HepG2 (cell line): ENCODE results near the gene SMAD2. TPM values are rescaled to one million over a fixed set of nuclear protein-coding genes. Genes with fewer than 3 reads are reported as not detected.

ENCODE experiments used
- FOXK2 ChIP-seq: fragments of 450-650 bp; IDR thresholded peaks from 2 replicates; pipeline ENCODE4 v1.6.1; 2016
- RBFOX2 ChIP-seq: fragments of 200-400 bp; formaldehyde crosslinking; IDR thresholded peaks from 2 replicates; pipeline ENCODE4 v1.6.1; 2017; ENCODE audit warnings: low read depth, mild to moderate bottlenecking, low read length
- ZNF770 ChIP-seq: sonication (generic); formaldehyde crosslinking; IDR thresholded peaks from 2 replicates; pipeline ENCODE4 v1.5.0; 2020; ENCODE audit warnings: mild to moderate bottlenecking, missing genetic modification reagents
- polyA plus RNA-seq, 8 experiments: library from polyadenylated mRNA; depleted of rRNA in 3 of 8; stranded (reverse) in 7 of 8; unstranded in 1 of 8; fragments of >200 nt; fragmentation: Illumina TruSeq in 4 of 8; extraction: Trizol in 4 of 8; gene quantifications; 2 replicates each; pipeline versions ENCODE4 v1.2.1 to v1.2.3, GENCODE V29; 2011 to 2016; ENCODE audit warnings: low read depth in 4 of 8, missing spikeins in 1 of 8, mixed read lengths in 1 of 8; ENCODE audit not compliant: insufficient read depth in 1 of 8
- total RNA-seq, 5 experiments: library from RNA; depleted of rRNA; stranded (reverse); fragments of >200 nt; fragmentation: Illumina TruSeq; extraction: Trizol; gene quantifications; 2 replicates each; pipeline ENCODE4 v1.2.3, GENCODE V29; 2016; ENCODE audit warnings: low read depth in 1 of 5
- TF ChIP-seq, protein P1 (sequence below): sonication (generic); formaldehyde crosslinking; IDR thresholded peaks from 2 replicates; pipeline ENCODE4 v1.9.0; 2021; ENCODE audit warnings: mild to moderate bottlenecking, missing genetic modification reagents
- TF ChIP-seq, protein P2 (sequence below): sonication (generic); formaldehyde crosslinking; IDR thresholded peaks from 2 replicates; pipeline ENCODE4 v1.4.0; 2020; ENCODE audit warnings: missing genetic modification reagents, borderline replicate concordance
- TF ChIP-seq, protein P3 (sequence below), 2 experiments: sonication (generic) in 1 of 2; formaldehyde crosslinking in 1 of 2; IDR thresholded peaks; 2 replicates each; pipeline versions ENCODE4 v1.4.0 to v1.6.1; 2016 to 2020; ENCODE audit warnings: borderline replicate concordance in 1 of 2, low read depth in 1 of 2, mild to moderate bottlenecking in 1 of 2, missing genetic modification reagents in 1 of 2

The SMAD2 gene
- total and polyA plus RNA-seq, 2 of the 13 experiments (the other 11 are each of a cell fraction or from before 2014, with no cell fraction given) = 40.2 to 96.2 TPM

GRCh38 chr18:47930931-47931717, 665 bp upstream of the SMAD2 start (continued):
- TF ChIP-seq, protein P1, sequence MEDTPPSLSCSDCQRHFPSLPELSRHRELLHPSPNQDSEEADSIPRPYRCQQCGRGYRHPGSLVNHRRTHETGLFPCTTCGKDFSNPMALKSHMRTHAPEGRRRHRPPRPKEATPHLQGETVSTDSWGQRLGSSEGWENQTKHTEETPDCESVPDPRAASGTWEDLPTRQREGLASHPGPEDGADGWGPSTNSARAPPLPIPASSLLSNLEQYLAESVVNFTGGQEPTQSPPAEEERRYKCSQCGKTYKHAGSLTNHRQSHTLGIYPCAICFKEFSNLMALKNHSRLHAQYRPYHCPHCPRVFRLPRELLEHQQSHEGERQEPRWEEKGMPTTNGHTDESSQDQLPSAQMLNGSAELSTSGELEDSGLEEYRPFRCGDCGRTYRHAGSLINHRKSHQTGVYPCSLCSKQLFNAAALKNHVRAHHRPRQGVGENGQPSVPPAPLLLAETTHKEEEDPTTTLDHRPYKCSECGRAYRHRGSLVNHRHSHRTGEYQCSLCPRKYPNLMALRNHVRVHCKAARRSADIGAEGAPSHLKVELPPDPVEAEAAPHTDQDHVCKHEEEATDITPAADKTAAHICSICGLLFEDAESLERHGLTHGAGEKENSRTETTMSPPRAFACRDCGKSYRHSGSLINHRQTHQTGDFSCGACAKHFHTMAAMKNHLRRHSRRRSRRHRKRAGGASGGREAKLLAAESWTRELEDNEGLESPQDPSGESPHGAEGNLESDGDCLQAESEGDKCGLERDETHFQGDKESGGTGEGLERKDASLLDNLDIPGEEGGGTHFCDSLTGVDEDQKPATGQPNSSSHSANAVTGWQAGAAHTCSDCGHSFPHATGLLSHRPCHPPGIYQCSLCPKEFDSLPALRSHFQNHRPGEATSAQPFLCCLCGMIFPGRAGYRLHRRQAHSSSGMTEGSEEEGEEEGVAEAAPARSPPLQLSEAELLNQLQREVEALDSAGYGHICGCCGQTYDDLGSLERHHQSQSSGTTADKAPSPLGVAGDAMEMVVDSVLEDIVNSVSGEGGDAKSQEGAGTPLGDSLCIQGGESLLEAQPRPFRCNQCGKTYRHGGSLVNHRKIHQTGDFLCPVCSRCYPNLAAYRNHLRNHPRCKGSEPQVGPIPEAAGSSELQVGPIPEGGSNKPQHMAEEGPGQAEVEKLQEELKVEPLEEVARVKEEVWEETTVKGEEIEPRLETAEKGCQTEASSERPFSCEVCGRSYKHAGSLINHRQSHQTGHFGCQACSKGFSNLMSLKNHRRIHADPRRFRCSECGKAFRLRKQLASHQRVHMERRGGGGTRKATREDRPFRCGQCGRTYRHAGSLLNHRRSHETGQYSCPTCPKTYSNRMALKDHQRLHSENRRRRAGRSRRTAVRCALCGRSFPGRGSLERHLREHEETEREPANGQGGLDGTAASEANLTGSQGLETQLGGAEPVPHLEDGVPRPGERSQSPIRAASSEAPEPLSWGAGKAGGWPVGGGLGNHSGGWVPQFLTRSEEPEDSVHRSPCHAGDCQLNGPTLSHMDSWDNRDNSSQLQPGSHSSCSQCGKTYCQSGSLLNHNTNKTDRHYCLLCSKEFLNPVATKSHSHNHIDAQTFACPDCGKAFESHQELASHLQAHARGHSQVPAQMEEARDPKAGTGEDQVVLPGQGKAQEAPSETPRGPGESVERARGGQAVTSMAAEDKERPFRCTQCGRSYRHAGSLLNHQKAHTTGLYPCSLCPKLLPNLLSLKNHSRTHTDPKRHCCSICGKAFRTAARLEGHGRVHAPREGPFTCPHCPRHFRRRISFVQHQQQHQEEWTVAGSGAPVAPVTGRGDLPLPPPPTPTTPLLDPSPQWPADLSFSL (CRISPR knock-in tag) = no peak
- TF ChIP-seq ZNF770 (CRISPR knock-in tag) = peak; percentile 74
- TF ChIP-seq, protein P2, sequence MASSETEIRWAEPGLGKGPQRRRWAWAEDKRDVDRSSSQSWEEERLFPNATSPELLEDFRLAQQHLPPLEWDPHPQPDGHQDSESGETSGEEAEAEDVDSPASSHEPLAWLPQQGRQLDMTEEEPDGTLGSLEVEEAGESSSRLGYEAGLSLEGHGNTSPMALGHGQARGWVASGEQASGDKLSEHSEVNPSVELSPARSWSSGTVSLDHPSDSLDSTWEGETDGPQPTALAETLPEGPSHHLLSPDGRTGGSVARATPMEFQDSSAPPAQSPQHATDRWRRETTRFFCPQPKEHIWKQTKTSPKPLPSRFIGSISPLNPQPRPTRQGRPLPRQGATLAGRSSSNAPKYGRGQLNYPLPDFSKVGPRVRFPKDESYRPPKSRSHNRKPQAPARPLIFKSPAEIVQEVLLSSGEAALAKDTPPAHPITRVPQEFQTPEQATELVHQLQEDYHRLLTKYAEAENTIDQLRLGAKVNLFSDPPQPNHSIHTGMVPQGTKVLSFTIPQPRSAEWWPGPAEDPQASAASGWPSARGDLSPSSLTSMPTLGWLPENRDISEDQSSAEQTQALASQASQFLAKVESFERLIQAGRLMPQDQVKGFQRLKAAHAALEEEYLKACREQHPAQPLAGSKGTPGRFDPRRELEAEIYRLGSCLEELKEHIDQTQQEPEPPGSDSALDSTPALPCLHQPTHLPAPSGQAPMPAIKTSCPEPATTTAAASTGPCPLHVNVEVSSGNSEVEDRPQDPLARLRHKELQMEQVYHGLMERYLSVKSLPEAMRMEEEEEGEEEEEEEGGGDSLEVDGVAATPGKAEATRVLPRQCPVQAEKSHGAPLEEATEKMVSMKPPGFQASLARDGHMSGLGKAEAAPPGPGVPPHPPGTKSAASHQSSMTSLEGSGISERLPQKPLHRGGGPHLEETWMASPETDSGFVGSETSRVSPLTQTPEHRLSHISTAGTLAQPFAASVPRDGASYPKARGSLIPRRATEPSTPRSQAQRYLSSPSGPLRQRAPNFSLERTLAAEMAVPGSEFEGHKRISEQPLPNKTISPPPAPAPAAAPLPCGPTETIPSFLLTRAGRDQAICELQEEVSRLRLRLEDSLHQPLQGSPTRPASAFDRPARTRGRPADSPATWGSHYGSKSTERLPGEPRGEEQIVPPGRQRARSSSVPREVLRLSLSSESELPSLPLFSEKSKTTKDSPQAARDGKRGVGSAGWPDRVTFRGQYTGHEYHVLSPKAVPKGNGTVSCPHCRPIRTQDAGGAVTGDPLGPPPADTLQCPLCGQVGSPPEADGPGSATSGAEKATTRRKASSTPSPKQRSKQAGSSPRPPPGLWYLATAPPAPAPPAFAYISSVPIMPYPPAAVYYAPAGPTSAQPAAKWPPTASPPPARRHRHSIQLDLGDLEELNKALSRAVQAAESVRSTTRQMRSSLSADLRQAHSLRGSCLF (CRISPR knock-in tag) = peak; percentile 69; the same call in 1 of the 2 replicates
- TF ChIP-seq, protein P3, sequence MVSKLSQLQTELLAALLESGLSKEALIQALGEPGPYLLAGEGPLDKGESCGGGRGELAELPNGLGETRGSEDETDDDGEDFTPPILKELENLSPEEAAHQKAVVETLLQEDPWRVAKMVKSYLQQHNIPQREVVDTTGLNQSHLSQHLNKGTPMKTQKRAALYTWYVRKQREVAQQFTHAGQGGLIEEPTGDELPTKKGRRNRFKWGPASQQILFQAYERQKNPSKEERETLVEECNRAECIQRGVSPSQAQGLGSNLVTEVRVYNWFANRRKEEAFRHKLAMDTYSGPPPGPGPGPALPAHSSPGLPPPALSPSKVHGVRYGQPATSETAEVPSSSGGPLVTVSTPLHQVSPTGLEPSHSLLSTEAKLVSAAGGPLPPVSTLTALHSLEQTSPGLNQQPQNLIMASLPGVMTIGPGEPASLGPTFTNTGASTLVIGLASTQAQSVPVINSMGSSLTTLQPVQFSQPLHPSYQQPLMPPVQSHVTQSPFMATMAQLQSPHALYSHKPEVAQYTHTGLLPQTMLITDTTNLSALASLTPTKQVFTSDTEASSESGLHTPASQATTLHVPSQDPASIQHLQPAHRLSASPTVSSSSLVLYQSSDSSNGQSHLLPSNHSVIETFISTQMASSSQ (IDR thresholded peaks at IDR 0.05; ENCODE audit: low read depth) = no peak
- TF ChIP-seq, protein P3 (CRISPR knock-in tag; IDR thresholded peaks at IDR 0.05; ENCODE audit: borderline replicate concordance) = peak; percentile 60; the same call in 1 of the 2 replicates
- TF ChIP-seq RBFOX2 = peak; percentile 95
- no peak for TF ChIP-seq FOXK2
